OCI-LY7 (cell line): Measurements from ENCODE around the gene DAPK2. TPM values are rescaled to one million over a fixed set of nuclear protein-coding genes. Genes with fewer than 3 reads are reported as not detected.

Source experiments
- BruUV-seq: library from RNA; stranded (reverse); fragments of 400-500 nt; replicated peaks from 2 replicates; lab custom pipeline; 2021; lab: Mats Ljungman, UMichigan
- CTCF ChIA-PET: fragments of 300-600 bp; sonication (Branson Sonifier 250); formaldehyde crosslinking; loops from one replicate; lab custom pipeline; 2022; ENCODE audit warnings: antibody characterized with exemption; ENCODE audit not compliant: unreplicated experiment; lab: Charles Lee
- POLR2A ChIA-PET: fragments of 300-600 bp; sonication (Branson Sonifier 250); formaldehyde crosslinking; loops from one replicate; lab custom pipeline; 2022; ENCODE audit warnings: antibody characterized with exemption; lab: Charles Lee
- DNase-seq: peaks from one replicate; pipeline ENCODE4 v3.0.0-alpha.2; 2015; ENCODE audit warnings: low spot score
- H2AFZ ChIP-seq: fragments of 200-600 bp; sonication (generic), shearing (Covaris generic); 2 replicates; pipeline ENCODE4 v1.6.1; 2014; ENCODE audit warnings: mild to moderate bottlenecking, antibody characterized with exemption, low read length, moderate library complexity
- H3K27ac ChIP-seq: fragments of 200-600 bp; sonication (generic); 2 replicates; pipeline ENCODE4 v1.5.1; 2014; ENCODE audit warnings: mixed run types, low read depth, mild to moderate bottlenecking, moderate library complexity, low read length, inconsistent platforms; ENCODE audit not compliant: poor library complexity, severe bottlenecking
- H3K36me3 ChIP-seq: fragments of 200-600 bp; sonication (generic); 2 replicates; pipeline ENCODE4 v1.6.1; 2014; ENCODE audit warnings: mild to moderate bottlenecking, antibody characterized with exemption, low read length, moderate library complexity, mixed read lengths; ENCODE audit not compliant: insufficient read depth
- H3K4me1 ChIP-seq: fragments of 200-600 bp; sonication (generic); 2 replicates; pipeline ENCODE4 v1.5.1; 2014; ENCODE audit warnings: mild to moderate bottlenecking, low read length; ENCODE audit not compliant: insufficient read depth, poor library complexity, severe bottlenecking
- H3K4me2 ChIP-seq: fragments of 200-600 bp; sonication (generic); 2 replicates; pipeline ENCODE4 v1.6.1; 2014; ENCODE audit warnings: mild to moderate bottlenecking, low read length
- H3K4me3 ChIP-seq: fragments of 200-600 bp; sonication (generic); 2 replicates; pipeline ENCODE4 v1.5.1; 2014; ENCODE audit warnings: mild to moderate bottlenecking, low read depth, low read length; ENCODE audit not compliant: poor library complexity, severe bottlenecking
- H3K79me2 ChIP-seq: fragments of 200-600 bp; sonication (generic); 2 replicates; pipeline ENCODE4 v1.6.1; 2016; ENCODE audit warnings: low read depth, mild to moderate bottlenecking, low read length, moderate library complexity, mixed read lengths; ENCODE audit not compliant: insufficient read depth
- H3K9me2 ChIP-seq: fragments of 200-600 bp; sonication (generic); 2 replicates; pipeline ENCODE4 v1.6.1; 2016; ENCODE audit warnings: mild to moderate bottlenecking, low read length, mixed read lengths; ENCODE audit not compliant: insufficient read depth
- H3K9me3 ChIP-seq: fragments of 200-600 bp; sonication (generic); 2 replicates; pipeline ENCODE4 v1.6.1; 2014; ENCODE audit warnings: mild to moderate bottlenecking, mixed run types, low read length, mixed read lengths
- H4K20me1 ChIP-seq: fragments of 200-600 bp; sonication (generic); 2 replicates; pipeline ENCODE4 v1.6.1; 2014; ENCODE audit warnings: mild to moderate bottlenecking, antibody characterized with exemption, low read length, moderate library complexity, mixed read lengths; ENCODE audit not compliant: insufficient read depth
- CTCF ChIP-seq: fragments of 200-600 bp; sonication (generic); conservative IDR thresholded peaks from 2 replicates; pipeline ENCODE4 v1.5.1; 2014; ENCODE audit warnings: mild to moderate bottlenecking, antibody characterized with exemption, low read length, moderate library complexity, mixed read lengths
- EZH2phosphoT487 ChIP-seq: fragments of 200-600 bp; sonication (generic); IDR thresholded peaks from 2 replicates; pipeline ENCODE4 v1.6.1; 2018; ENCODE audit warnings: low read depth, borderline replicate concordance, mild to moderate bottlenecking, mixed run types, antibody characterized with exemption, low read length, moderate library complexity, mixed read lengths
- intact Hi-C: fragments of 100-400 bp; cut with micrococcal nuclease; formaldehyde crosslinking; loops from one replicate; pipeline ENCODE4 v1.10.0; 2022; ENCODE audit not compliant: unreplicated experiment
- total RNA-seq, 2 experiments: library from RNA; depleted of rRNA in 1 of 2; stranded (reverse); fragments of >200 nt in 1 of 2; shearing (Covaris generic) in 1 of 2; gene quantifications; 2 replicates each; pipeline ENCODE4 v1.2.3, GENCODE V29; 2014 to 2022

The DAPK2 gene
- total RNA-seq, 2 experiments from 2014 or later, result 0.36 to 1.2 TPM

- Histone ChIP-seq H3K36me3 (no peaks in the 10 kb centered on the region), H4K20me1 (no peaks in the 10 kb centered on the region), H3K27ac (no peak overlapping the region), H2AFZ (no peak overlapping the region), H3K9me2 (no peaks in the 10 kb centered on the region), H3K9me3 (no peaks in the 10 kb centered on the region), H3K4me3 (no peak overlapping the region), H3K79me2 (no peaks in the 10 kb centered on the region), H3K4me2 (no peak overlapping the region), H3K4me1 (peaks cover 11% of the 10 kb centered on the region)
- POLR2A ChIA-PET, result interaction anchor here (1.5 kb wide), 1 partner anchor 172 kb away, joined by 3 read pairs; no protein-coding TSS in a partner anchor
- no TSS peak for BruUV-seq
- DNase-seq, result no peak
- no peak for TF ChIP-seq CTCF
- no peak for TF ChIP-seq EZH2phosphoT487
- CTCF ChIA-PET, result no interaction called here
- intact Hi-C loops, result no loop called here
Measured at GRCh38 chr15:64004587-64004986, 41.7 kb downstream of the DAPK2 start.

- H3K4me3 ChIP-seq, result no peak overlapping the region
- CTCF ChIA-PET, result no interaction called here
- H2AFZ ChIP-seq, result no peak overlapping the region; the same call in 1 of the 2 replicates
- H3K36me3 ChIP-seq, result no peaks in the 10 kb centered on the region
- intact Hi-C loops, result no loop called here
- H3K9me3 ChIP-seq, result no peaks in the 10 kb centered on the region
- H3K9me2 ChIP-seq, result no peaks in the 10 kb centered on the region
- no peaks in the 10 kb centered on the region for H3K79me2 ChIP-seq
- POLR2A ChIA-PET, result interaction anchor here (1.5 kb wide), 1 partner anchor 171 kb away, joined by 3 read pairs; no protein-coding TSS in a partner anchor
- no peak for TF ChIP-seq EZH2phosphoT487
- TF ChIP-seq CTCF, result no peak
- BruUV-seq, result no TSS peak
- H3K4me2 ChIP-seq, result no peak overlapping the region
- no peak overlapping the region for H3K27ac ChIP-seq
- peaks cover 6% of the 10 kb centered on the region for H3K4me1 ChIP-seq
- DNase-seq, result no peak
- H4K20me1 ChIP-seq, result no peaks in the 10 kb centered on the region
Measured at GRCh38 chr15:64004056-64004455, 42.2 kb downstream of the DAPK2 start.

DNA sequence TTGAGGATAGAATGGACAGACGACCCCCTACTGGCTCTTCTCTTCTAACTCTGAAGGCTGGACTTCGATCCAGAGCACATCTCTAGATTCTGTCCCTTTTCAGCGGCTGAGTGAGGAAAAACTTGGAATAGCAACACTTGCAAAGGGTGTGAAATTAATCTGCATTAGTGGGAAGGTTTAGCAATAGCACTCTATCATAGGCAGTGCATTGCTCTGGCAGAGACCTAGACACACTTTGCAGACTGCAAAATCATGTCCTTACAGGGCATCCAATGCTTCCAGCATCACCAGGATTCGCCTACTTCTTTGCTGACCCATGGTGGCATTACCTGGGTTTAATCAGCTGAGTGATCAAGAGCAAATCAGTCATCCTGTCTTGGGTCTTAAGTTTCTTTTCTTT, 43.1 kb downstream of the DAPK2 start:
- Histone ChIP-seq H3K4me2 (no peak overlapping the region), H4K20me1 (no peaks in the 10 kb centered on the region), H3K36me3 (no peaks in the 10 kb centered on the region), H2AFZ (no peak overlapping the region), H3K9me3 (no peaks in the 10 kb centered on the region), H3K27ac (no peak overlapping the region), H3K4me1 (peaks cover 7% of the 10 kb centered on the region), H3K4me3 (no peak overlapping the region), H3K79me2 (no peaks in the 10 kb centered on the region), H3K9me2 (no peaks in the 10 kb centered on the region)
- CTCF ChIA-PET, result no interaction called here
- no peak for DNase-seq
- TF ChIP-seq CTCF (no peak), EZH2phosphoT487 (no peak)
- no TSS peak for BruUV-seq
- intact Hi-C loops, result no loop called here
- POLR2A ChIA-PET, result interaction anchor here (1.5 kb wide), 1 partner anchor 170 kb away, joined by 3 read pairs; no protein-coding TSS in a partner anchor
